ENCODE data around the gene PXMP4.

- no peak for TF ChIP-seq CTCF (IDR thresholded peaks at IDR 0.05)
- TF ChIP-seq POLR2AphosphoS5 (IDR thresholded peaks at IDR 0.05): no peak
- TF ChIP-seq EP300 (IDR thresholded peaks at IDR 0.05): no peak
- TF ChIP-seq POLR2A (IDR thresholded peaks at IDR 0.05): no peak
Measured at GRCh38 chr20:33664762-33665144, 55.4 kb downstream of the PXMP4 start.

Data from sigmoid colon (tissue), 4 donors.